Neural progenitor cell (in vitro differentiated cells): ENCODE data around the gene TMED9.

Experiments used
- CTCF ChIP-seq: fragments of 200-600 bp; sonication (generic); IDR thresholded peaks from 2 replicates; pipeline ENCODE4 v1.5.1; 2017; ENCODE audit warnings: antibody characterized with exemption, mild to moderate bottlenecking
- EZH2 ChIP-seq: fragments of 200-600 bp; sonication (generic); IDR thresholded peaks from 2 replicates; pipeline ENCODE4 v1.6.1; 2017; ENCODE audit warnings: antibody characterized with exemption, mild to moderate bottlenecking, moderate library complexity
- EZH2phosphoT487 ChIP-seq: fragments of 200-600 bp; sonication (generic); IDR thresholded peaks from 2 replicates; pipeline ENCODE4 v1.6.1; 2017; ENCODE audit warnings: antibody characterized with exemption

- no peak for TF ChIP-seq CTCF
- no peak for TF ChIP-seq EZH2
- TF ChIP-seq EZH2phosphoT487, result no peak
Observed at GRCh38 chr5:177550122-177550521, 41.9 kb upstream of the TMED9 start.
